ENCODE results near the gene METTL26. TPM values are rescaled to one million over a fixed set of nuclear protein-coding genes. Genes with fewer than 3 reads are reported as not detected.

The METTL26 gene
- total RNA-seq, 1 experiment from 2014 or later, result 121 TPM

GRCh38 chr16:609316-609715 is 26.8 kb downstream of the METTL26 start:
- no peak overlapping the region for H3K27ac Mint-ChIP-seq (ENCODE audit: unreplicated experiment)
- H3K36me3 Mint-ChIP-seq (ENCODE audit: insufficient read depth, unreplicated experiment), result peaks cover 15% of the 10 kb centered on the region
- no peak for DNase-seq
- intact Hi-C loops (cut with micrococcal nuclease; ENCODE audit: unreplicated experiment), result no loop called here
- H3K27me3 Mint-ChIP-seq (ENCODE audit: unreplicated experiment), result no peaks in the 10 kb centered on the region
- peaks cover 6% of the 10 kb centered on the region for H3K9me3 Mint-ChIP-seq (ENCODE audit: low read depth, unreplicated experiment)
- H3K4me3 Mint-ChIP-seq (ENCODE audit: low read depth, unreplicated experiment), result no peak overlapping the region
- no TSS peak for BruUV-seq (replicated peaks)
- H3K4me1 Mint-ChIP-seq (ENCODE audit: low read depth, unreplicated experiment), result peaks cover 7% of the 10 kb centered on the region
- CTCF ChIA-PET, result interaction anchor here (0.5 kb wide), 1 partner anchor 12 kb away, joined by 4 read pairs; no protein-coding TSS in a partner anchor
- no peak for TF ChIP-seq CTCF (IDR thresholded peaks at IDR 0.05; ENCODE audit: unreplicated experiment)

GRCh38 chr16:608019-608418 is 28.1 kb downstream of the METTL26 start:
- no peak overlapping the region for H3K4me3 Mint-ChIP-seq (ENCODE audit: low read depth, unreplicated experiment)
- H3K27ac Mint-ChIP-seq (ENCODE audit: unreplicated experiment), result no peak overlapping the region
- H3K36me3 Mint-ChIP-seq (ENCODE audit: insufficient read depth, unreplicated experiment), result peaks cover 6% of the 10 kb centered on the region
- CTCF ChIA-PET, result interaction anchor here (0.5 kb wide), 1 partner anchor 207 kb away, joined by 3 read pairs; no protein-coding TSS in a partner anchor
- no peak for DNase-seq
- no peak for TF ChIP-seq CTCF (IDR thresholded peaks at IDR 0.05; ENCODE audit: unreplicated experiment)
- no TSS peak for BruUV-seq (replicated peaks)
- intact Hi-C loops (cut with micrococcal nuclease; ENCODE audit: unreplicated experiment), result no loop called here
- H3K4me1 Mint-ChIP-seq (ENCODE audit: low read depth, unreplicated experiment), result peaks cover 7% of the 10 kb centered on the region
- H3K9me3 Mint-ChIP-seq (ENCODE audit: low read depth, unreplicated experiment), result peaks cover 6% of the 10 kb centered on the region
- H3K27me3 Mint-ChIP-seq (ENCODE audit: unreplicated experiment), result no peaks in the 10 kb centered on the region

- DNase-seq, result no peak
- no TSS peak for BruUV-seq (replicated peaks)
- intact Hi-C loops (cut with micrococcal nuclease; ENCODE audit: unreplicated experiment), result no loop called here
- peaks cover 7% of the 10 kb centered on the region for H3K4me1 Mint-ChIP-seq (ENCODE audit: low read depth, unreplicated experiment)
- peaks cover 6% of the 10 kb centered on the region for H3K36me3 Mint-ChIP-seq (ENCODE audit: insufficient read depth, unreplicated experiment)
- CTCF ChIA-PET, result no interaction called here
- H3K27me3 Mint-ChIP-seq (ENCODE audit: unreplicated experiment), result no peaks in the 10 kb centered on the region
- peaks cover 6% of the 10 kb centered on the region for H3K9me3 Mint-ChIP-seq (ENCODE audit: low read depth, unreplicated experiment)
- TF ChIP-seq CTCF (IDR thresholded peaks at IDR 0.05; ENCODE audit: unreplicated experiment), result no peak
- H3K4me3 Mint-ChIP-seq (ENCODE audit: low read depth, unreplicated experiment), result no peak overlapping the region
- no peak overlapping the region for H3K27ac Mint-ChIP-seq (ENCODE audit: unreplicated experiment)
Observed at GRCh38 chr16:606656-607307, 29.3 kb downstream of the METTL26 start.

- no peaks in the 10 kb centered on the region for H3K4me1 Mint-ChIP-seq (ENCODE audit: low read depth, unreplicated experiment)
- peaks cover 3% of the 10 kb centered on the region for H3K36me3 Mint-ChIP-seq (ENCODE audit: insufficient read depth, unreplicated experiment)
- no peaks in the 10 kb centered on the region for H3K27me3 Mint-ChIP-seq (ENCODE audit: unreplicated experiment)
- H3K9me3 Mint-ChIP-seq (ENCODE audit: low read depth, unreplicated experiment), result peaks cover 4% of the 10 kb centered on the region
- H3K4me3 Mint-ChIP-seq (ENCODE audit: low read depth, unreplicated experiment), result no peak overlapping the region
- BruUV-seq (replicated peaks), result no TSS peak
- no peak for DNase-seq
- TF ChIP-seq CTCF (IDR thresholded peaks at IDR 0.05; ENCODE audit: unreplicated experiment), result no peak
- intact Hi-C loops (cut with micrococcal nuclease; ENCODE audit: unreplicated experiment), result no loop called here
- no peak overlapping the region for H3K27ac Mint-ChIP-seq (ENCODE audit: unreplicated experiment)
- CTCF ChIA-PET, result no interaction called here
Observed at GRCh38 chr16:603933-604332, 32.2 kb downstream of the METTL26 start.
